GM21717 (cell line): Measurements from ENCODE around the gene PIP.
"Not testable (repeated sequence)": the region's sequence is repeated elsewhere in the genome, so short reads cannot be mapped to it uniquely, and the experiment has no call there.

Experiments
- ATAC-seq: cut with Tn5 transposase; IDR thresholded peaks from one replicate; pipeline ENCODE4 v1.9.1; 2021; ENCODE audit warnings: mild to moderate bottlenecking, moderate library complexity; ENCODE audit not compliant: unreplicated experiment

PIP gene

GRCh38 chr7:143131781-143132180 is at the start of gene PIP:
PIP (plus strand) TSS chr7:143132077; CDS start chr7:143132117, 40 bp downstream.
- ATAC-seq: no peak

GRCh38 chr7:143085109-143085508 is 46.8 kb upstream of the PIP start:
- ATAC-seq: no peak

- ATAC-seq: not testable (repeated sequence)
Measured at GRCh38 chr7:143085610-143086009, 46.3 kb upstream of the PIP start.

- not testable (repeated sequence) for ATAC-seq
Measured at GRCh38 chr7:143088549-143089231, 43.2 kb upstream of the PIP start.

- no peak for ATAC-seq
Measured at GRCh38 chr7:143096146-143096545, 35.7 kb upstream of the PIP start.

GRCh38 chr7:143099579-143099978 is 32.3 kb upstream of the PIP start:
- ATAC-seq: not testable (repeated sequence)

GRCh38 chr7:143104759-143105158 is 27.1 kb upstream of the PIP start:
- no peak for ATAC-seq

- not testable (repeated sequence) for ATAC-seq
Measured at GRCh38 chr7:143108019-143108418, 23.9 kb upstream of the PIP start.

- no peak for ATAC-seq
Measured at GRCh38 chr7:143117395-143117794, 14.5 kb upstream of the PIP start.

GRCh38 chr7:143120691-143121405 is 11.0 kb upstream of the PIP start:
- no peak for ATAC-seq

GRCh38 chr7:143123326-143123725 is 8.6 kb upstream of the PIP start:
- ATAC-seq: not testable (repeated sequence)

- no peak for ATAC-seq
Measured at GRCh38 chr7:143126146-143126545, 5.7 kb upstream of the PIP start.

- ATAC-seq: no peak
Measured at GRCh38 chr7:143129051-143129450, 2.8 kb upstream of the PIP start.

- no peak for ATAC-seq
Measured at GRCh38 chr7:143129477-143129876, 2.4 kb upstream of the PIP start.

GRCh38 chr7:143130541-143130940 is 1.3 kb upstream of the PIP start:
- no peak for ATAC-seq

GRCh38 chr7:143147070-143147469 is 15.2 kb downstream of the PIP start:
- no peak for ATAC-seq

GRCh38 chr7:143148050-143148449 is 16.2 kb downstream of the PIP start:
- ATAC-seq: no peak

- ATAC-seq: no peak
Measured at GRCh38 chr7:143148651-143149050, 16.8 kb downstream of the PIP start.

GRCh38 chr7:143150696-143151095 is 18.8 kb downstream of the PIP start:
- ATAC-seq: not testable (repeated sequence)

- not testable (repeated sequence) for ATAC-seq
Measured at GRCh38 chr7:143158617-143159016, 26.7 kb downstream of the PIP start.

- no peak for ATAC-seq
Measured at GRCh38 chr7:143171697-143172096, 39.8 kb downstream of the PIP start.

GRCh38 chr7:143172354-143172753 is 40.5 kb downstream of the PIP start:
- no peak for ATAC-seq
